ENCODE data around the gene MOV10L1. TPM values are rescaled to one million over a fixed set of nuclear protein-coding genes. Genes with fewer than 3 reads are reported as not detected.

MOV10L1 gene
- total RNA-seq, 1 donor from 2014 or later = 1.1 TPM

GRCh38 chr22:50081426-50082196, 8.2 kb upstream of the MOV10L1 start:
- no peaks in the 10 kb centered on the region for H3K36me3 Mint-ChIP-seq (ENCODE audit: low read depth)
- H3K27ac Mint-ChIP-seq (ENCODE audit: unreplicated experiment) = no peak overlapping the region
- H3K27me3 Mint-ChIP-seq (ENCODE audit: low read depth) = peaks cover 2% of the 10 kb centered on the region
- H3K4me1 Mint-ChIP-seq (ENCODE audit: low read depth) = peaks cover 9% of the 10 kb centered on the region
- H3K4me3 Mint-ChIP-seq (ENCODE audit: unreplicated experiment) = no peak overlapping the region
- TF ChIP-seq, protein P1, sequence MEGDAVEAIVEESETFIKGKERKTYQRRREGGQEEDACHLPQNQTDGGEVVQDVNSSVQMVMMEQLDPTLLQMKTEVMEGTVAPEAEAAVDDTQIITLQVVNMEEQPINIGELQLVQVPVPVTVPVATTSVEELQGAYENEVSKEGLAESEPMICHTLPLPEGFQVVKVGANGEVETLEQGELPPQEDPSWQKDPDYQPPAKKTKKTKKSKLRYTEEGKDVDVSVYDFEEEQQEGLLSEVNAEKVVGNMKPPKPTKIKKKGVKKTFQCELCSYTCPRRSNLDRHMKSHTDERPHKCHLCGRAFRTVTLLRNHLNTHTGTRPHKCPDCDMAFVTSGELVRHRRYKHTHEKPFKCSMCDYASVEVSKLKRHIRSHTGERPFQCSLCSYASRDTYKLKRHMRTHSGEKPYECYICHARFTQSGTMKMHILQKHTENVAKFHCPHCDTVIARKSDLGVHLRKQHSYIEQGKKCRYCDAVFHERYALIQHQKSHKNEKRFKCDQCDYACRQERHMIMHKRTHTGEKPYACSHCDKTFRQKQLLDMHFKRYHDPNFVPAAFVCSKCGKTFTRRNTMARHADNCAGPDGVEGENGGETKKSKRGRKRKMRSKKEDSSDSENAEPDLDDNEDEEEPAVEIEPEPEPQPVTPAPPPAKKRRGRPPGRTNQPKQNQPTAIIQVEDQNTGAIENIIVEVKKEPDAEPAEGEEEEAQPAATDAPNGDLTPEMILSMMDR (IDR thresholded peaks at IDR 0.05) = no peak
- no peaks in the 10 kb centered on the region for H3K9me3 Mint-ChIP-seq (ENCODE audit: low read depth)
- no peak for DNase-seq (ENCODE audit: low spot score)

GRCh38 chr22:50082197-50082715, 7.5 kb upstream of the MOV10L1 start:
- peaks cover 3% of the 10 kb centered on the region for H3K9me3 Mint-ChIP-seq (ENCODE audit: low read depth)
- no peak overlapping the region for H3K27ac Mint-ChIP-seq (ENCODE audit: unreplicated experiment)
- TF ChIP-seq, protein P1 (IDR thresholded peaks at IDR 0.05) = no peak
- peaks cover 2% of the 10 kb centered on the region for H3K27me3 Mint-ChIP-seq (ENCODE audit: low read depth)
- H3K4me1 Mint-ChIP-seq (ENCODE audit: low read depth) = peaks cover 9% of the 10 kb centered on the region
- DNase-seq (ENCODE audit: low spot score) = peak; percentile 60
- H3K36me3 Mint-ChIP-seq (ENCODE audit: low read depth) = no peaks in the 10 kb centered on the region
- no peak overlapping the region for H3K4me3 Mint-ChIP-seq (ENCODE audit: unreplicated experiment)

DNA sequence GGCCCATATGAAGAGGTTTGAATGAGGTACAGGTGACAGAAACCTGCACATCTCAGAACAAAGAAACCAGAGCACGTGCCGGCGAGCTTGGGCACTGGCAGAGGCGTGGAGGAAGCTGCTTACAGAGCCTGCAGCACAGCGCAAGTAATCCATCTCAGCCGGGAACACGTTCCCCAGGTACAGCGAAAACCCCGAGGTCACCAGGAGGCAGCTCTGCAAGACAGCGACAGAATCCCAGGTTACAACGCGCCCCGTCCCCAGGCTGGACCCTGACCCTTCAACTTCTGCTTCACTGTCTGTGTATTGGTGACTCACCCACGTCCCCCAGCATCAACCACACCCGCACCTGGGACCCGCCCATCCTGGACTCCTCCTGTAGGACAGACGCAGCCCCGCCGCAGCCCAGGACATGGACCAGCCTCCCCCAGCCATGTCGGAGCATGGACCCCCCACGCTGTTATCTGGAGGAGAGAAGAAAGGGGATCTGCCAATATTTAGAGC, 6.8 kb upstream of the MOV10L1 start:
- peaks cover 2% of the 10 kb centered on the region for H3K27me3 Mint-ChIP-seq (ENCODE audit: low read depth)
- no peak overlapping the region for H3K27ac Mint-ChIP-seq (ENCODE audit: unreplicated experiment)
- H3K4me1 Mint-ChIP-seq (ENCODE audit: low read depth) = peaks cover 9% of the 10 kb centered on the region
- DNase-seq (ENCODE audit: low spot score) = peak; percentile 87
- H3K36me3 Mint-ChIP-seq (ENCODE audit: low read depth) = no peaks in the 10 kb centered on the region
- no peak overlapping the region for H3K4me3 Mint-ChIP-seq (ENCODE audit: unreplicated experiment)
- peaks cover 3% of the 10 kb centered on the region for H3K9me3 Mint-ChIP-seq (ENCODE audit: low read depth)
- TF ChIP-seq, protein P1 (IDR thresholded peaks at IDR 0.05) = no peak

- H3K4me3 Mint-ChIP-seq (ENCODE audit: unreplicated experiment) = no peak overlapping the region
- H3K27ac Mint-ChIP-seq (ENCODE audit: unreplicated experiment) = no peak overlapping the region
- DNase-seq (ENCODE audit: low spot score) = peak; percentile 92
- TF ChIP-seq, protein P1 (IDR thresholded peaks at IDR 0.05) = no peak
- H3K9me3 Mint-ChIP-seq (ENCODE audit: low read depth) = peaks cover 3% of the 10 kb centered on the region
- peaks cover 9% of the 10 kb centered on the region for H3K4me1 Mint-ChIP-seq (ENCODE audit: low read depth)
- H3K36me3 Mint-ChIP-seq (ENCODE audit: low read depth) = no peaks in the 10 kb centered on the region
- peaks cover 2% of the 10 kb centered on the region for H3K27me3 Mint-ChIP-seq (ENCODE audit: low read depth)
Measured at GRCh38 chr22:50083462-50084079, 6.2 kb upstream of the MOV10L1 start.

GRCh38 chr22:50084080-50084477, 5.7 kb upstream of the MOV10L1 start:
- TF ChIP-seq, protein P1 (IDR thresholded peaks at IDR 0.05) = no peak
- Mint-ChIP-seq H3K4me1 (ENCODE audit: low read depth) (peaks cover 9% of the 10 kb centered on the region), H3K4me3 (ENCODE audit: unreplicated experiment) (no peak overlapping the region), H3K9me3 (ENCODE audit: low read depth) (peaks cover 3% of the 10 kb centered on the region), H3K36me3 (ENCODE audit: low read depth) (no peaks in the 10 kb centered on the region), H3K27me3 (ENCODE audit: low read depth) (peaks cover 2% of the 10 kb centered on the region), H3K27ac (ENCODE audit: unreplicated experiment) (no peak overlapping the region)
- DNase-seq (ENCODE audit: low spot score) = peak; percentile 81
